Peyer's patch (tissue), 4 donors: ENCODE data around the gene GNAQ. TPM values are rescaled to one million over a fixed set of nuclear protein-coding genes. Genes with fewer than 3 reads are reported as not detected.
"Not testable (repeated sequence)": the region's sequence is repeated elsewhere in the genome, so short reads cannot be mapped to it uniquely, and the experiment has no call there.

Experiments
- DNase-seq, 3 donors: peaks; one replicate each; pipeline ENCODE4 v3.0.0-alpha.2; 2017 to 2019
- H3K27ac ChIP-seq, 4 donors: fragments of 200-600 bp; sonication (generic); one replicate each; pipeline ENCODE4 v1.5.1; 2016 to 2019
- H3K27me3 ChIP-seq, 2 donors: fragments of 200-600 bp; sonication (generic); one replicate each; pipeline ENCODE4 v1.5.1; 2019
- H3K36me3 ChIP-seq, 3 donors: fragments of 200-600 bp; sonication (generic); one replicate each; pipeline ENCODE4 v1.5.1; 2016 to 2019
- H3K4me1 ChIP-seq, 4 donors: fragments of 200-600 bp; sonication (generic); one replicate each; pipeline ENCODE4 v1.5.1; 2016 to 2019
- H3K4me3 ChIP-seq, 4 donors: fragments of 200-600 bp; sonication (generic); 1 replicate in 3 of 4; 2 replicates in 1 of 4; pipeline ENCODE4 v1.5.1; 2016 to 2019; ENCODE audit warnings: mild to moderate bottlenecking in 1 of 4
- H3K9me3 ChIP-seq, 4 donors: fragments of 200-600 bp; sonication (generic); one replicate each; pipeline ENCODE4 v1.5.1; 2016 to 2019; ENCODE audit warnings: mild to moderate bottlenecking in 1 of 4
- CTCF ChIP-seq, 6 experiments: fragments of 450-650 bp in 4 of 6; fragments of 200-600 bp in 2 of 6; sonication (generic) in 1 of 6; IDR thresholded peaks; one replicate each; pipeline ENCODE4 v1.5.1; 2017 to 2019; ENCODE audit warnings: antibody characterized with exemption in 6 of 6, mild to moderate bottlenecking in 3 of 6, moderate library complexity in 1 of 6
- POLR2A ChIP-seq, 2 donors: fragments of 450-650 bp; IDR thresholded peaks; one replicate each; pipeline ENCODE4 v1.5.1; 2017; ENCODE audit warnings: antibody characterized with exemption in 2 of 2, mild to moderate bottlenecking in 2 of 2, moderate library complexity in 2 of 2
- total RNA-seq, 4 donors: library from RNA; depleted of rRNA; stranded (reverse); fragments of >200 nt; gene quantifications; one replicate each; pipeline ENCODE4 v1.1.0, GENCODE V29; 2016

Gene GNAQ
- total RNA-seq, 4 donors from 2014 or later, result 28.7 to 45.4 (median 33.5) TPM

GRCh38 chr9:77729177-77729576 is 302.4 kb downstream of the GNAQ start:
- H3K9me3 ChIP-seq, result no peaks in the 10 kb centered on the region
- H3K4me3 ChIP-seq, result no peak overlapping the region
- DNase-seq, result no peak
- TF ChIP-seq POLR2A (IDR thresholded peaks at IDR 0.05), result no peak
- no peak for TF ChIP-seq CTCF (IDR thresholded peaks at IDR 0.05)
- peaks cover 0 to 22% (median 0%) of the 10 kb centered on the region in 3 donors for H3K36me3 ChIP-seq
- no peaks in the 10 kb centered on the region for H3K4me1 ChIP-seq
- H3K27ac ChIP-seq, result no peak overlapping the region
- no peaks in the 10 kb centered on the region for H3K27me3 ChIP-seq

- H3K27me3 ChIP-seq, result no peaks in the 10 kb centered on the region
Observed at GRCh38 chr9:77726814-77727213, 304.8 kb downstream of the GNAQ start.

GRCh38 chr9:77726289-77726688 is 305.3 kb downstream of the GNAQ start:
- no peak for TF ChIP-seq CTCF (IDR thresholded peaks at IDR 0.05)
- TF ChIP-seq POLR2A (IDR thresholded peaks at IDR 0.05), result no peak
- peaks cover 0 to 23% (median 0%) of the 10 kb centered on the region in 3 donors for H3K36me3 ChIP-seq
- H3K4me1 ChIP-seq, result no peaks in the 10 kb centered on the region
- H3K9me3 ChIP-seq, result no peaks in the 10 kb centered on the region
- DNase-seq, result no peak
- H3K27me3 ChIP-seq, result no peaks in the 10 kb centered on the region
- H3K27ac ChIP-seq, result no peak overlapping the region
- no peak overlapping the region for H3K4me3 ChIP-seq

More at GRCh38 chr9:77726814-77727213, 304.8 kb downstream of the GNAQ start:
- TF ChIP-seq POLR2A (IDR thresholded peaks at IDR 0.05) (no peak), CTCF (IDR thresholded peaks at IDR 0.05) (no peak)
- H3K4me1 ChIP-seq, result no peaks in the 10 kb centered on the region
- no peaks in the 10 kb centered on the region for H3K9me3 ChIP-seq
- H3K4me3 ChIP-seq, result no peak overlapping the region
- H3K27ac ChIP-seq, result no peak overlapping the region
- no peak for DNase-seq
- H3K36me3 ChIP-seq, result peaks cover 0 to 22% (median 0%) of the 10 kb centered on the region in 3 donors

GRCh38 chr9:77725820-77726219 is 305.8 kb downstream of the GNAQ start:
- Histone ChIP-seq H3K27me3 (no peaks in the 10 kb centered on the region), H3K4me3 (no peak overlapping the region), H3K36me3 (peaks cover 0 to 27% (median 0%) of the 10 kb centered on the region in 3 donors), H3K27ac (no peak overlapping the region), H3K9me3 (no peaks in the 10 kb centered on the region), H3K4me1 (no peaks in the 10 kb centered on the region)
- TF ChIP-seq CTCF (IDR thresholded peaks at IDR 0.05) (no peak), POLR2A (IDR thresholded peaks at IDR 0.05) (no peak)
- no peak for DNase-seq

- no peak overlapping the region for H3K4me3 ChIP-seq
- H3K36me3 ChIP-seq, result peaks cover 0 to 27% (median 0%) of the 10 kb centered on the region in 3 donors
- H3K4me1 ChIP-seq, result no peaks in the 10 kb centered on the region
- DNase-seq, result no peak
- no peaks in the 10 kb centered on the region for H3K9me3 ChIP-seq
- H3K27ac ChIP-seq, result no peak overlapping the region
- H3K27me3 ChIP-seq, result no peaks in the 10 kb centered on the region
- TF ChIP-seq CTCF (IDR thresholded peaks at IDR 0.05), result no peak
- TF ChIP-seq POLR2A (IDR thresholded peaks at IDR 0.05), result no peak
Observed at GRCh38 chr9:77725046-77725694, 306.4 kb downstream of the GNAQ start.

GRCh38 chr9:77721156-77721555 is 310.5 kb downstream of the GNAQ start:
- H3K36me3 ChIP-seq, H3K27me3 ChIP-seq, H3K27ac ChIP-seq, DNase-seq, H3K4me1 ChIP-seq, H3K4me3 ChIP-seq, H3K9me3 ChIP-seq: not testable (repeated sequence)
